HepG2 (cell line): ENCODE measurements around the gene MRPS14. TPM values are rescaled to one million over a fixed set of nuclear protein-coding genes. Genes with fewer than 3 reads are reported as not detected.

Experiments used
- ATAC-seq: fragments of 200-7000 bp; cut with Tn5 transposase; 3 replicates; pipeline ENCODE4 v1.9.1; 2020; ENCODE audit warnings: mild to moderate bottlenecking, moderate library complexity
- BruUV-seq: library from RNA; stranded (reverse); fragments of 400-500 nt; replicated peaks from 2 replicates; lab custom pipeline; 2021; lab: Mats Ljungman, UMichigan
- CTCF ChIA-PET: fragments of 300-600 bp; formaldehyde crosslinking; extraction: SDS; loops from one replicate; lab custom pipeline; 2021; ENCODE audit warnings: low total read pairs, inconsistent platforms, low intra/inter-chr PET ratio; lab: Yijun Ruan, JAX
- POLR2A ChIA-PET: fragments of 350-600 bp; sonication (Branson Sonifier 250); formaldehyde crosslinking; loops from one replicate; lab custom pipeline; 2020; ENCODE audit warnings: antibody characterized with exemption, inconsistent platforms; lab: Yijun Ruan, JAX
- DNase-seq: peaks from one replicate; pipeline ENCODE4 v3.0.0-alpha.2; 2015; ENCODE audit warnings: low spot score
- FAIRE-seq: peaks from 3 replicates; lab custom pipeline; 2011; peaks lifted over from hg19 to GRCh38; lab: Jason Lieb, UNC
- H2AFZ ChIP-seq: one replicate; pipeline ENCODE4 v1.6.1; 2011; ENCODE audit warnings: low read length, inconsistent platforms
- H3K27ac ChIP-seq: fragments of 300-600 bp; 3 replicates; pipeline ENCODE4 v1.8.0; 2011; ENCODE audit warnings: mixed run types, mild to moderate bottlenecking, mixed read lengths, low read length, inconsistent platforms; ENCODE audit not compliant: insufficient read depth; ENCODE audit errors: extremely low read length
- H3K27me3 ChIP-seq, 2 experiments: fragments of 200-600 bp in 1 of 2; 2 replicates in 1 of 2; 3 replicates in 1 of 2; pipeline versions ENCODE4 v1.6.0 to v1.8.0; 2011; ENCODE audit warnings: low read length in 2 of 2, mild to moderate bottlenecking in 2 of 2, moderate library complexity in 2 of 2, inconsistent platforms in 1 of 2; ENCODE audit not compliant: insufficient read depth in 2 of 2, control insufficient read depth in 1 of 2
- H3K36me3 ChIP-seq, 2 experiments: fragments of 200-600 bp in 1 of 2; replicated peaks in 1 of 2; 2 replicates in 1 of 2; 3 replicates in 1 of 2; pipeline versions ENCODE4 v1.5.1 to v1.8.0; 2011; ENCODE audit warnings: low read length in 2 of 2, inconsistent platforms in 1 of 2; ENCODE audit not compliant: insufficient read depth in 2 of 2, control insufficient read depth in 1 of 2
- H3K4me1 ChIP-seq: 2 replicates; pipeline ENCODE4 v1.5.1; 2012; ENCODE audit warnings: low read length, inconsistent platforms; ENCODE audit not compliant: insufficient read depth
- H3K4me2 ChIP-seq: 2 replicates; pipeline ENCODE4 v1.6.0; 2011; ENCODE audit warnings: low read depth, low read length, inconsistent platforms
- H3K4me3 ChIP-seq, 3 experiments: fragments of 200-600 bp in 1 of 3; sonication (generic), shearing (Covaris generic) in 1 of 3; replicated peaks in 1 of 3; 2 replicates each; pipeline ENCODE4 v1.5.1; 2011 to 2016; ENCODE audit warnings: low read length in 3 of 3, inconsistent platforms in 2 of 3, low read depth in 2 of 3, mild to moderate bottlenecking in 2 of 3, control low read depth in 1 of 3, mixed read lengths in 1 of 3; ENCODE audit not compliant: insufficient read depth in 1 of 3
- H3K79me2 ChIP-seq: one replicate; pipeline ENCODE4 v1.6.1; 2011; ENCODE audit warnings: low read length, inconsistent platforms; ENCODE audit not compliant: insufficient read depth
- H3K9ac ChIP-seq: 2 replicates; pipeline ENCODE4 v1.6.0; 2011; ENCODE audit warnings: mild to moderate bottlenecking, low read depth, low read length, inconsistent platforms; ENCODE audit not compliant: insufficient read depth
- H3K9me3 ChIP-seq: 2 replicates; pipeline ENCODE4 v1.5.1; 2012; ENCODE audit warnings: mild to moderate bottlenecking, low read length
- H4K20me1 ChIP-seq: 2 replicates; pipeline ENCODE4 v1.6.0; 2011; ENCODE audit warnings: inconsistent platforms, mild to moderate bottlenecking, low read length, moderate library complexity; ENCODE audit not compliant: insufficient read depth
- HMG20A ChIP-seq: IDR thresholded peaks from 2 replicates; pipeline ENCODE4 v1.6.1; 2016; ENCODE audit warnings: borderline replicate concordance
- HMG20B ChIP-seq: conservative IDR thresholded peaks from 2 replicates; pipeline ENCODE4 v1.6.1; 2016; ENCODE audit warnings: missing genetic modification reagents, missing compliant biosample characterization
- HNF1A ChIP-seq, 2 experiments: sonication (generic) in 1 of 2; formaldehyde crosslinking in 1 of 2; IDR thresholded peaks; 2 replicates each; pipeline versions ENCODE4 v1.4.0 to v1.6.1; 2016 to 2020; ENCODE audit warnings: borderline replicate concordance in 1 of 2, low read depth in 1 of 2, mild to moderate bottlenecking in 1 of 2, missing genetic modification reagents in 1 of 2
- NFE2L1 ChIP-seq: sonication (generic); formaldehyde crosslinking; IDR thresholded peaks from 2 replicates; pipeline ENCODE4 v1.4.0; 2020; ENCODE audit warnings: missing genetic modification reagents, mild to moderate bottlenecking, borderline replicate concordance
- SAP130 ChIP-seq: IDR thresholded peaks from 2 replicates; pipeline ENCODE4 v1.6.1; 2016; ENCODE audit warnings: low read depth
- TCF7L2 ChIP-seq: IDR thresholded peaks from 2 replicates; pipeline ENCODE4 v1.6.1; 2011; ENCODE audit warnings: mild to moderate bottlenecking, low read depth, low read length, moderate library complexity
- THAP8 ChIP-seq: sonication (generic); formaldehyde crosslinking; IDR thresholded peaks from 2 replicates; pipeline ENCODE4 v1.5.1; 2020; ENCODE audit warnings: missing genetic modification reagents, mild to moderate bottlenecking, borderline replicate concordance
- ZBTB26 ChIP-seq: IDR thresholded peaks from 2 replicates; pipeline ENCODE4 v1.6.1; 2016; ENCODE audit warnings: missing compliant biosample characterization, missing genetic modification reagents, borderline replicate concordance
- ZBTB44 ChIP-seq: sonication (generic); formaldehyde crosslinking; IDR thresholded peaks from 2 replicates; pipeline ENCODE4 v1.4.0; 2020; ENCODE audit warnings: missing genetic modification reagents
- WGBS: methylation state at CpG from one replicate; pipeline ENCODE4 v1.1.6; 2017; ENCODE audit warnings: low lambda C conversion rate; 5-methylcytosine and 5-hydroxymethylcytosine counted together
- in situ Hi-C: cut with HindIII; loops from 2 replicates; pipeline ENCODE4 v1.10.0; 2017; ENCODE audit warnings: low pct_unique_long_range_greater_than_20kb; ENCODE audit not compliant: extremely low pct_ligation_motif_present
- intact Hi-C: fragments of 100-400 bp; cut with micrococcal nuclease; formaldehyde crosslinking; loops from one replicate; pipeline ENCODE4 v1.10.0; 2022; ENCODE audit not compliant: unreplicated experiment
- polyA plus RNA-seq, 8 experiments: library from polyadenylated mRNA; depleted of rRNA in 3 of 8; stranded (reverse) in 7 of 8; unstranded in 1 of 8; fragments of >200 nt; fragmentation: Illumina TruSeq in 4 of 8; extraction: Trizol in 4 of 8; gene quantifications; 2 replicates each; pipeline versions ENCODE4 v1.2.1 to v1.2.3, GENCODE V29; 2011 to 2016; ENCODE audit warnings: low read depth in 4 of 8, missing spikeins in 1 of 8, mixed read lengths in 1 of 8; ENCODE audit not compliant: insufficient read depth in 1 of 8
- total RNA-seq, 5 experiments: library from RNA; depleted of rRNA; stranded (reverse); fragments of >200 nt; fragmentation: Illumina TruSeq; extraction: Trizol; gene quantifications; 2 replicates each; pipeline ENCODE4 v1.2.3, GENCODE V29; 2016; ENCODE audit warnings: low read depth in 1 of 5

MRPS14 gene
- total and polyA plus RNA-seq, 2 of the 13 experiments (the other 11 are each of a cell fraction or from before 2014, with no cell fraction given) = 36.6 to 43.2 TPM

GRCh38 chr1:174996476-174996875, 26.7 kb downstream of the MRPS14 start:
- peaks cover 46% of the 10 kb centered on the region for H3K4me1 ChIP-seq
- POLR2A ChIA-PET = no interaction called here
- H3K27ac ChIP-seq = no peak overlapping the region
- TF ChIP-seq ZBTB44 (CRISPR knock-in tag) (no peak), ZBTB26 (CRISPR knock-in tag) (no peak), HMG20A (CRISPR knock-in tag) (no peak), HNF1A (IDR thresholded peaks at IDR 0.05; ENCODE audit: low read depth) (no peak), HNF1A (CRISPR knock-in tag; IDR thresholded peaks at IDR 0.05; ENCODE audit: borderline replicate concordance) (no peak), SAP130 (CRISPR knock-in tag) (no peak), THAP8 (CRISPR knock-in tag) (no peak), HMG20B (CRISPR knock-in tag) (no peak), TCF7L2 (no peak), NFE2L1 (CRISPR knock-in tag) (no peak)
- H3K4me2 ChIP-seq = no peak overlapping the region
- no peaks in the 10 kb centered on the region for H4K20me1 ChIP-seq
- BruUV-seq = no TSS peak
- no peaks in the 10 kb centered on the region for H3K9me3 ChIP-seq
- intact Hi-C loops (loop anchor here (5.0 kb wide), 3 partner anchors 44 to 729 kb away; no protein-coding TSS in a partner anchor), in situ Hi-C loops (loop anchor here (5.0 to 25.0 kb wide), 2 partner anchors 224 to 734 kb away; no protein-coding TSS in a partner anchor)
- no peaks in the 10 kb centered on the region; a peak in 1 of 5 replicates for H3K27me3 ChIP-seq
- H3K4me3 ChIP-seq = no peak overlapping the region
- peaks cover 14% of the 10 kb centered on the region for H3K79me2 ChIP-seq
- CTCF ChIA-PET = no interaction called here
- FAIRE-seq (no peak), DNase-seq (no peak), ATAC-seq (no peak)
- no peaks in the 10 kb centered on the region; a peak in 2 of 5 replicates for H3K36me3 ChIP-seq
- H3K9ac ChIP-seq = no peak overlapping the region
- WGBS = 65% methylated on average over 1 of the region's 1 CpG
- no peak overlapping the region for H2AFZ ChIP-seq
